T47D (cell line): ENCODE measurements around the gene COL4A1.

Source experiments
- DNase-seq, 2 experiments: peaks; one replicate each; pipeline versions ENCODE4 v3.0.0 to v3.0.0-alpha.2; 2011 to 2012; ENCODE audit warnings: low read depth in 1 of 2, low spot score in 1 of 2
- JUND ChIP-seq: IDR thresholded peaks from 2 replicates; pipeline ENCODE4 v1.6.1; 2012; ENCODE audit warnings: low read depth
- in situ Hi-C: cut with HindIII; loops from 2 replicates; pipeline ENCODE4 v1.10.0; 2016; ENCODE audit warnings: low sequenced_read_pairs, low pct_unique_long_range_greater_than_20kb

COL4A1 gene

DNA sequence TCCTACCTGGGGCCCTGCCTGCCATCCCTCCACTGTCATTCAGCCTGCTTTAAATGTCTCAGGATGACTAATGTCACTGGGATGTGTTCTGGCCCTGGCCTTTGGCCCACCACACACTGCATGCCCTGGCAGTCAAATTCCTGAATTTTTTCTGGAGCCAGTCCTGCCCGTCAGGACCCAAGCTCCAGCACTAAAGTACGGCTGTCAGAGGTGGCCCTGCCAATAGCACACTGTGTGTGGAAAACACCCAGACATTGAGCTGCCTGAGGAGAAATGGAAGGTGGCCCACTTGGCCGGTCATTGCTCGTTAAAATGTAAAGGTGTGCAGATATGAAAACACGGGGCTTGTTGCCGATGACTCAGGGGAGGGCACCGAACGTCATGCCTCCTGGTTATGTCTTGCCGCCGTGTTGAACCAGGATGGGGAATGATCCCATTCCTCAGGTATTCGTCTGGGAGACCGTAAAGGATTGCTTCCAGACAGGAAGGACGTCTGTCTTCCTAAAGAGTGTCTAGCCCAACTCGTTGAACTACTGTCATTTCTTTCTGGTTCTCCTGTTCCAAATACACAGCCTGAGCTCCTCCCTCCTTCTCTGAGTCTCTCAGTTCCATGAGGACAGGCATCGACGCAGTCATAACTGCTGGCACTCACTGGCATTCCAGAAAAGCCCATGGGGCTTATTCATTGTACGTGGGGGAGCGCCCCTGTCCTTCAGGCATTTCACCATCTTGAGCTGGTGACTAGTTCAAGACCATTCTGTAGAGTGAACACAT is 40.8 kb upstream of the COL4A1 start:
- peak; percentile 48; the same call in 1 of the 2 replicates for TF ChIP-seq JUND
- peak in 1 of 2 experiments; percentile 55 for DNase-seq

DNA sequence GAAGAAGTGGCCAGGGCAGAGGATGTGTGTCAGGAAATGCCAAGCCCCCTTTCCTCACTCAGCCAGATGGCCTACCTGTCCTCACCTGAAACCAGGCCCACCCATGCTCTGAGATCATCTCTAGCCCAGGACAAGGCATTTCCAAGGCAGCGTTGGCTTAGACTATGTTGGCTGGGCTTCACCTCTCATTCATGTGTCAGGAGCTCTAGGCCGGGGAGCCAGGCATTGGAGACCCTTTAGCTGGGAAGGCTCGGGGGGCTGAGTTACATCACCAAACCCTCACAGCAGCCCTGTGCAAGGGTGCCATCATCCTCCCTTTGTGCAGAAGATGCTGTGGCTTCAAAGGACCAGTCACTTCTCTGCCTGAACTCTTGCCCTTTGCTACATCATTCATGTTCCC is 40.1 kb upstream of the COL4A1 start:
- no peak for DNase-seq
- in situ Hi-C loops = no loop called here
- TF ChIP-seq JUND = no peak

More for the DNA sequence above, 40.8 kb upstream of the COL4A1 start:
- in situ Hi-C loops = no loop called here

DNA sequence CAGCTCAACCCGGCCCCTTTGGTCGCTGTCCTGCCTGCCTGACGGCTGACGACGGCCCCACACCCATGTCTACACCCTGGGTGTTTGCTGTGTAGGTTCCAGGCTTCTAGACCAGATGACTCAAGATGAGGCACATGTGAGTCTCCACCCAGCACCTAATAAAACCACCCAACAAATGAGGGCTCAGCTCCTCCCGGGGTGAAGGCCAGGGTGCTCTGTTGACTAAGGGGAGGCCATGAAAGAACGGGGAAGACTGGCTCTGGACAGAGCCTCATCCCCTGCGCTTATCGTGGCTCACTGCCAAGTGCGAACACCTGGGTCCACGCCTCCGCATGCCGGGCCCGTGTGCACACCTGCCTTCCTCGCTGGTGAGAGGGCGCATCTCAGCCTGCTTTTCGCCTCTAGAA is 39.7 kb upstream of the COL4A1 start:
- no peak for DNase-seq
- in situ Hi-C loops = no loop called here
- TF ChIP-seq JUND = no peak

GRCh38 chr13:110345701-110346100 is 38.7 kb upstream of the COL4A1 start:
- in situ Hi-C loops = no loop called here
- no peak for TF ChIP-seq JUND
- no peak for DNase-seq

GRCh38 chr13:110345266-110345665 is 38.3 kb upstream of the COL4A1 start:
- in situ Hi-C loops = no loop called here
- no peak for DNase-seq
- no peak for TF ChIP-seq JUND

GRCh38 chr13:110344320-110344719 is 37.4 kb upstream of the COL4A1 start:
- in situ Hi-C loops = no loop called here
- TF ChIP-seq JUND = no peak
- no peak for DNase-seq

DNA sequence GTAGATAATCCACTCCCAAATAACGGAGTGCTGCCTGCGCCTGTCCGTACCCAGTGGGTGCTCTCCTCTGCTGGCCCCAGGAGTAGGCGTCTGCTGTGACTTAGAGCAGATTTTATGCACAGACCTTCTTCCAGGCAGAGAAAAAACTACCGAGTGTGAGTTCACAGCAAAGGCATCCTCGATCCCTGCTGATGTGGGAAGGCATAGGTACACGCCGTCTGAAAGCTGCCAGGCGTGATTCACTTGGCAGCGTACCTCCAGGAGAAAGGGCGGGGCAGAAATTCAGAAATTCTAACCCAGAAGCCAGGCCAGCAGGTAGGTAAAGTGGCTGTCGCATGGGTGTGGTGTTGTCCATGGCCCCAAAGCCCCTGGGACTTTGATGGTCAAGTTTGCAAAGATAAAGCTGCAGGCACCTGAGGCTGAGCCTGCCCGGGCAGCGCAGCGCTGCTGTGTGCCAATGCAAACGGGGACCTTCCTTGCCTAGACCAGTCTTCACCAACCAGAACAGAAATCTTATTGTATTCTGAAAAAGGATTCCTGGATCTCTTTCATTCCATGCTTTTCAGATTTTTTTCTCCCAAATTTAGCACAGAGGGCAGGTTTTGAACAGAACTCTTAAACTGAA is 36.4 kb upstream of the COL4A1 start:
- in situ Hi-C loops = no loop called here
- DNase-seq = peak in 1 of 2 experiments; percentile 37
- TF ChIP-seq JUND = no peak

GRCh38 chr13:110342474-110342873 is 35.5 kb upstream of the COL4A1 start:
- in situ Hi-C loops = no loop called here
- TF ChIP-seq JUND = no peak
- DNase-seq = no peak

- no peak for TF ChIP-seq JUND
- in situ Hi-C loops = no loop called here
- no peak for DNase-seq
Measured at GRCh38 chr13:110341445-110342244, 34.7 kb upstream of the COL4A1 start.

DNA sequence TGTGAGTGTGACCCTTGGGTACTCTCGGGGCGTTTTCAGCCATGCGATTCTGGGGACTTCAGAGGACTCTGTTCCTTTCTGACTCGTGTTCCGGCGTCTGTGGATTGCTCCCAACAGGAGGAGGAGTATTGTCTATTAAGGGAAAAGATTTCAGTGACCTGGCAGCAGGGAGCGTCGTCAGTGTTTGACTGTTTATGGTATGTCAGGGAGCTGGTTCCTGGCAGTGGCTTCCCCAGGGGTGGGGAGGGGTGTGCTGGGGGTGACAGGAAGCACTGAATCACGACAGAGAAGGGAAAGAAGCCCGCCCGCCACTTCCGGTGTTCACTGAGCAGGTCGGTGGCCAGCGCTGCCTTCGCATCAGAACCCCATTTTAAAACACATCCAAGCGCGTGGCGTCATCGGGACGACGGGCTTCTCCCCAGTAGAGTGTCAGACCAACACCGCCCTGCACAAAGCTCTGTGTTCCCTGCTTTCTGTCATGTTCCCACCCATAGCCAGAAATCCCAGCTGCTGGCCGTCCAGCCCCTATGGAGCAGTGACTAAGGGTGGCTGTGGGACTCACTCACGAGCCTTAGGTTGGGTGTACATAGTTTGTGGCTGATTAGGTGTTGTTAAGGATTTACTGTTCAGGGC is 34.0 kb upstream of the COL4A1 start:
- in situ Hi-C loops = no loop called here
- no peak for DNase-seq
- no peak for TF ChIP-seq JUND

DNA sequence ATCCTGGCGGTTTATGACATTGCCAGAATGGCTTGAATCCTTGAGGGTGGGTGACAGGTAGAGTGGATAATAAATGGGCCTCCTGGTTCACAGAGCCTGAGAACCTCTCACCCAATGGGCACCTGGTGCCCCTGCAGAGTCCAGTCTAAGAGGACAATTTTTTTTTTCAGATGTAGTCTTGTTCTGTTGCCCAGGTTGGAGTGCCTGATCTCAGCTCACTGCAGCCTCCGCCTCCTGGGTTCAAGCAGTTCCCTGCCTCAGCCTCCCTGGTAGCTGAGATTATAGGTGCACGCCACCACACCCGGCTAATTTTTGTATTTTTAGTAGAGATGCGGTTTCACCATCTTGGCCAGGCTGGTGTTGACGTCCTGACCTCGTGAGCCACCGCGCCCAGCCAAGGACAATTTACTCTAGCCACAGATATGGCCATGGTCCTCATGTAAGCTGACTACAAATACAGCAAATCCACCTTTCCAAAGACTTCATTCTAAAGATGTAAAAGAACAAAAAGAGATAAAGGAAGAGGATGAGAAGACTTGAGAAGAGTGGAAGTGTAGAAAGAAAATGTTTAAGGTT is 33.1 kb upstream of the COL4A1 start:
- no peak for DNase-seq
- TF ChIP-seq JUND = no peak
- in situ Hi-C loops = no loop called here

GRCh38 chr13:110339263-110339662 is 32.3 kb upstream of the COL4A1 start:
- TF ChIP-seq JUND = no peak
- in situ Hi-C loops = no loop called here

More at GRCh38 chr13:110339263-110339662, 32.3 kb upstream of the COL4A1 start:
- DNase-seq = no peak
